Fibroblast of skin of left biceps (primary cell): Measurements from ENCODE around the gene FBXL4.

Experiments used
- DNase-seq, 2 experiments: peaks; one replicate each; pipeline ENCODE4 v3.0.0-alpha.2; 2013; ENCODE audit warnings: low read depth in 2 of 2

FBXL4 gene

GRCh38 chr6:98880486-98880885 is 67.3 kb downstream of the FBXL4 start:
- no peak for DNase-seq

- no peak for DNase-seq
These were observed 70.5 kb downstream of the FBXL4 start for GRCh38 chr6:98877250-98877649.

GRCh38 chr6:98875375-98875774 is 72.4 kb downstream of the FBXL4 start:
- no peak for DNase-seq

GRCh38 chr6:98871821-98872220 is 75.9 kb downstream of the FBXL4 start:
- DNase-seq: no peak

- no peak for DNase-seq
These were observed 76.7 kb downstream of the FBXL4 start for GRCh38 chr6:98871057-98871456.

- DNase-seq: no peak
These were observed 83.2 kb downstream of the FBXL4 start for GRCh38 chr6:98864497-98864896.

GRCh38 chr6:98848539-98849242 is 99.1 kb downstream of the FBXL4 start:
- DNase-seq: no peak

GRCh38 chr6:98847779-98848538 is 99.8 kb downstream of the FBXL4 start:
- DNase-seq: no peak

GRCh38 chr6:98847416-98847778 is 100.3 kb downstream of the FBXL4 start:
- DNase-seq: no peak

- no peak for DNase-seq
These were observed 101.7 kb downstream of the FBXL4 start for GRCh38 chr6:98846021-98846380.

GRCh38 chr6:98845211-98846020 is 102.3 kb downstream of the FBXL4 start:
- DNase-seq: peak; percentile 58 to 61

GRCh38 chr6:98844244-98845210 is 103.2 kb downstream of the FBXL4 start:
- no peak for DNase-seq

GRCh38 chr6:98843271-98844243 is 104.2 kb downstream of the FBXL4 start:
- DNase-seq: no peak

GRCh38 chr6:98842342-98843180 is 105.2 kb downstream of the FBXL4 start:
- no peak for DNase-seq

- DNase-seq: no peak
These were observed 106.0 kb downstream of the FBXL4 start for GRCh38 chr6:98841621-98842341.

- DNase-seq: no peak
These were observed 106.7 kb downstream of the FBXL4 start for GRCh38 chr6:98840996-98841513.

- DNase-seq: no peak
These were observed 107.4 kb downstream of the FBXL4 start for GRCh38 chr6:98840385-98840784.

- no peak for DNase-seq
These were observed 107.9 kb downstream of the FBXL4 start for GRCh38 chr6:98839781-98840361.
